NOMO-1 (cell line): Measurements from ENCODE around the gene ANGPTL2.
"Not testable (repeated sequence)": the region's sequence is repeated elsewhere in the genome, so short reads cannot be mapped to it uniquely, and the experiment has no call there.

Experiments used
- DNase-seq, 2 experiments: peaks; one replicate each; lab custom pipeline; 2025; ENCODE audit not compliant: unreplicated experiment in 2 of 2; lab: John Stamatoyannopoulos, UW

Gene ANGPTL2

DNA sequence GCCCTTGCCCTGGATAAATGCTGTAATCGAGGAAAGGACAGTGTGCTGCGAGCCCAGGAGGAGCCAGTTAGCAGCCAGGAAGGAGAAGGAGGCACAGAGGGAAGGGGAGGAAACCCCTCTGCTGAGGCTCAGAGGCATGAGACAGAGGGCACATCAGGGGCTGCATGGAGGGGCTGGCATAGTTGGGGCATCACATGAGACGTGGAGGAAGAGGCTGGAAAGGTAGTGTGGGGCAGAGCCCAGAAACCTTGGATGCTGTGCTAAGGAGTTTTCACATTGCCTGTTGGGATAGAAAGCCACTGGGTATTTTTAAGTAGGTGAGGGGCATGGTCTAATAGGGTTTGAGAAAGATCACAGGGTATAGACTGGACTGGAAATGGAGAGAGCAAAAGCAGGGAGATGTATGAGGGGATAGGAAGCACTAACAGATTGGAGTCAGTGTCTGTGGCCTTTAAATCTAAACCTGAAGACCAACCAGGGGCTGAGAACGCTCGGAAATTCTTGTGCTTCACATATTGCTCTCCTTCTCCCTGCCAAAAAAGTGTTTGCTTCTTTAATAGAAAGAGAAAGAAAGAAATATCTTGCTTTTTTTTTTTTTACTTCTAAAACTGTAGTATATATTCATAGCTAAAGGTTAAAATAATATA is 33.0 kb upstream of the ANGPTL2 start:
- no peak for DNase-seq

DNA sequence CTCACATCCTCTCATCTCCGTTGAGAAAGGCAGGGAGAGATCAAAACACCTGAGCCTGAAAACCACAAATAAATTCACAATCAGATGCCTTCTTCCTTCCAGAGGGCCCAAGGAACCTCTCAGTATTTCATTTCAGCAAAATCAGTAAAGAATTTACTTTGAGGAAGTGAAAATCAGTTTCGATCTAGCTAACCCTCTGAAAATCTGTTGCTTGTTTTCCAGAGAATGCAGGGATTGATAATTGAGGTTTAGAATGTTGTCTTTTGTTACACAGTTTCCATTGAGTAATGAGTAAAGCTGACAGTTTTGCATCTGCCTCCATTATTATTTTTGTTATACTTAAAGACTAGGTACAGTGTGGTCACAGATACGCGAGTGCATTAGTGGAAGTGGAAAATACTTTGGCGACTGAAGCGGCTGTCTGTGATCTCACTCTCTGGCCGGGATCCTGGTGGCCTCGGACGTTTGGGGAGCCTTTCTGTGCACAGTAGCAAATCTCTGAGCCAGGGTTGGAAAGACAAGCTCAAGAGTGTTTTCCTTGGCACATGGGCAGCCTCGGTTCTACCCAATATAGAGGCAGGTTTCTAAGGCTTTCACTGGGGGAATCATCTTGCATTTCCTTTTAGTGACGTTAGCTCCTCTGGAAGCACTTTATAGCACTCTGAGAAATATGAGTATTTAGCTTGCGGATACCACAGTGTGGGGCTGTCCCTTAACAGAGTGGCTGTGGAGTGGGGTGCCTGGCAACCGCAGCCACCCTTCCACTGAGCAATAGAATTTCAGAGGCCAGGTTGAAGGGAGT is 32.2 kb upstream of the ANGPTL2 start:
- DNase-seq: peak; percentile 35 to 69

DNA sequence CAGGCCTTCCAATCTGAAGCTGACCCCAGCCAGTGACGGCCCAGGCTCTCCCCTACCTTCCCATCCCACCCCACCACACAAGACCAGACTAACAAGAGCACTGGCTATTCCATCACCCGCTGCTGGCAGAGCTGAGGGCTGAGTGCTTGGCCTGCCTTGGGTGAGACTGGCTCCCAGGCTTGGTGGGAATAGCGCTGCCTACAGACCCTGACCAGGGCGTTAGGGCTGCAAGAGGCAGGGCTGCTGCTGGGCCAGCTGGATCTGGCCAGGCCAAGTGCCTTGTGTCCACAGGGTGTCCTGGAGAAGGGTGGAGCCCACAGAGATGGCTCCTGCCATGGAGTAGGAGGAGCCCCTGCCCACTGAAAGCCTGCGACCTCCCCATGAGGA is 31.6 kb upstream of the ANGPTL2 start:
- no peak for DNase-seq

DNA sequence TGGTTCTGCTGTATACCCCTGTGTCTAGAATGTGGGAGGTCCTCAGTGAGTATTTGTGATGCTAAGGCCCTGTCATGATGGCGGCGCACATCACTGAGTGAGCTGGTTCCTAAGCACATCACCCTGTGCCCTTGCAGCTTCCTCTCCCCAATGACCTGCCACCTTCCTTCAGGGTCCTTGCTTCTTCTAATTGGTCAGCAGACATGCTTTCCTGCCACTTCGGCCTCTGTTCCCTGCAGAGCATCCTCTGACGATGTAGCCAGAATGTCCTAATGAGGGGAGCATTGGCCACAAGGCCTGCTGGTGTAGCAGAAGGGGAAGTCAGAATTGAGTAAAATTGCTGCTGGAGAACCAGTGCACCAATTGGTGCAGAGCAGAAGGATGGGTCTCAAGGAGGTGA is 31.1 kb upstream of the ANGPTL2 start:
- peak in 1 of 2 experiments; percentile 33 for DNase-seq

DNA sequence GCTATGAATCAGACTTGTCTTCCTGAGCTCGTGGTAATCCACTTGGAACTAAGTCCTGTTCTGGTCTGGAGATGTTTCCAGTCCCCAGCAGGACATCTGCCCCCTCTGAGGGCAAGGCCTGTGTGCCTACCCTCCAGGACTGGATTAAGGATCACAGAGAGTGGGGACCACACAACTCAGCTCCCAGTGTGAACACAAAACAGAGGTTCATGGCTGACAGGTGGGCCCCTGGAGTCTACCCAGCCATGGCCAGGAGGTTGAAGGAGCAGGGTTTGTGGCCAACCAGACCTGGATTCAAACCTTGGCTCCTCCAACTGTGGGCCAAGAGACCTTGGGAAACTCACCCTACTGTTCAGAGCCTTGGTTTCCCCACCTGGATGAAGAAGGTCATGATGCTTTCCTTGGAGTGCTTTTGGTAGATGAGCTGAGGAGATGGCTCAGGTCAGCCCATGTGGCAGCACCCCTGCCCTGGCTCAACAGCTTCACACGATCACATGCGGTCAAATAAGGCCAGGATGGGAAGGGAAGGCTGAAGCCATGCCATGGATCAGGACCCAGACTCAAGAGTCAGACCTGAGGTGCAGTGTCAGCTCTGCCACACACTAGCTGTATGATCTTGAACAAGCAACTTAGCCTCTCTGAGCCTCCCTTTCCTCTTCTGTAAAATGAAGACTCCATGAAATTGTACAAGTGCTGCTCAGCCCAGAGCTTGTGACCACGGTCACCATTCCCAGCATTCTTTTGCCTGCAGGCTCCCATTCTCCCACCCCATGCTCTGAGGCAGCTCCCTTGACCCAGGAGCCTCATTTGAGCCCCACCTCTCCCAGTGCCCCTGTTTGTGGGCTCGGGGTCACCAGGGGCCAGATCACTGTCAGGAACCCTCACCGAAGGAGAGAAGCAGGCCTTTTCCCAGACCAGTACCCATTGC is 27.3 kb upstream of the ANGPTL2 start:
- no peak for DNase-seq

DNA sequence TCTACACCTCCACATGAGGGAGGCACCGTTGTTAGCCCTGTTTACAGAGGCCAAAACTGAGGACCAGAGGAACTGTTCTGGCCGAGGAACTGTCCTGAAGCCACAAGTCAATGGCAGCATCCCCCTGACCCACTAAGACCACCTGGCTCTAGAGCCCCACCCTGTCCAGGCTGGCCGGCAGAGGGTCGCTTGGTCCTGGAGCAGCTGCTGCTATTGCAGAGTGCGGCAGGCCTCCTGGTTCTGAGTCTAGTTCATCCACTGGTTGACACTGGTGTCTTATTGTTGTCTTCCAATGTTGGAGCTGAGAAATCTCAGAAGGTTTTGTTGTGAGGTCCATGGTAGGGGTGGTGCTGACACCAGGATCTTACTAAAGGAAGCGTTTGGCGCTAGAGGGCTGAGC is 26.6 kb upstream of the ANGPTL2 start:
- DNase-seq: no peak

DNA sequence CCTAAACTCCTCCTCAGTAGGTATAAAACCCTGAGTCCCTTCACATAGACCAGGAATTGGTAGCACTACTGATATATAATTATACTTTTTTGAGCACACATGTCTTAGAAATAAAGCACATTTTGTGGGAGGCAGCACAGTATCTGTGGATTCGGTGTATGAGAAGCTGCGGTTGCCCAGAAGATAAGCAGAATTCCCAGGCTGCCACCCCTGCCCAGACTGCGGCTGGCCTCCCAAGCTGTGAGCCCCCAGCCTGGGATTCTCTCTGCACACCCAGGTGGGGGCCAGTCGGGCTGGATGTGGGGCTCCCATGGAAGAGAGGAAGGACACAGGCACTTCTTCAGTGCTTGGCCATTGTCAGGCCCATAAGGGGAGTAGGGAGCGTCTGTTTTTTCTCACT is 25.6 kb upstream of the ANGPTL2 start:
- no peak for DNase-seq

DNA sequence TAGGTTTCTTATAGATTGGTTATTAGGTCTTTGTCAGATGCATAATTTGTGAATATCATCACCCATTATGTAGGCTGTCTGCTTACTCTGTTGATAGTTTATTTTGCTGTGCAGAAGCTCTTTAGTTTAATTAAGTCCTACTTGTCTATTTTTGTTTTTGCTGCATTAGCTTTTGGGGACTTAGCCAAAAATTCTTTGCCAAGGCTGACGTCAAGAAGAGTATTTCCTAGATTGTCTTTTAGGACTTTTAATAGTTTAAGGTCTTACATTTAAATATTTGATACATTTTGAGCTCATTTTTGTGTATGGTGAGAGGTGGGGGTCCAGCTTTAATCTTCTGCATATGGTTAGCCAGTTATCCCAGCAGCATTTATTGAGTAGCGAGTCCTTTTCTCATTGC is 24.8 kb upstream of the ANGPTL2 start:
- DNase-seq: no peak

DNA sequence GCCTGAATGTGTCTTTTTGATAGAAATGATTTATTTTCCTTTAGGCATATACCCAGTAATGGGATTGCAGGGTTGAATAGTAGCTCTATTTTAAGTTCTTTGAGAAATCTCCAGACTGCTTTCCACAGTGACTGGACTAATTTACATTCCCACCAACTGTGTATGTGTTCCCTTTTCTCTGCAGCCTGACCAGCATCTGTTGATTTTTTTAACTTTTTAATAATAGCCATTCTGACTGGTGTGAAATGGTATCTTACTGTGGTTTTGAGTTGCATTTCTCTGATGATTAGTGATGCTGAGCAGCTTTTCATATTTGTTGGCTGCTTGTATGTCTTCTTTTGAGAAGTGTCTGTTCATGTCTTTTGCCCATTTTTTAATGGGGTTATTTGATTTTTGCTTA is 24.4 kb upstream of the ANGPTL2 start:
- DNase-seq: not testable (repeated sequence)

DNA sequence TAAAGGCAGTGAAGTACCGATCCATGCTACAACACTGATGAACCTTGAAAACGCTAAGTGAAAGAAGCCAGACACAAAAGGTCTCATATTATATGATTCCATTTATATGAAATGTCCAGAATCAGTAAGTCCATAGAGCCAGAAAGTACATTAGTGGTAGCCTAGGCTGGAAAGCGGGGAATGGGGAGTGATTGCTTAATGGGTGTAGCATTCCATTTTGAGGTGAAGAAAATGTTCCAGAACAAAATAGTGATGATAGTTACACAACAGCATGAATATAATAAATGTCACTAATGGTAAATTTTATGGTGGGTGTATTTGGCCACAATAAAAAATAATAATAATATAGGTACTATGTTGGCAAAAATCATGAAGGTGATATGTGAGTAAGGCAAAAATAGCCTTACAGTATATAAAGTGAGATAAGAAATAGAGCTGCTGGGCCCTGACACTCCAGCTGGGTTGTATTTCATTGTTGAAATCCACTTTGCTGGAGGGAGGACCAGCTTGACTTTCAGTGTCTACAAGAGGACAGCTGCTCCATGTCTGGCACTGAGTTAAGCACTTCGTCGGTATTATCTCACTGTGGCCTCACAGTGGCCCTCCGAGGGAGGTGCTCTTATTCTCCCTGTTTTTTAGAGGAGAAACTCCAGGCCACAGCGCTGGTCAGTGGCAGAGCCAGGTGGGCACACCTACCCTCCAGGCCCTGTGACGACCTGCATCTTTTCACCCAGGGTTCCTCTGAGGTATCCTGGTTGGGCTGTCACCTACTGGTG is 22.4 kb upstream of the ANGPTL2 start:
- no peak for DNase-seq

DNA sequence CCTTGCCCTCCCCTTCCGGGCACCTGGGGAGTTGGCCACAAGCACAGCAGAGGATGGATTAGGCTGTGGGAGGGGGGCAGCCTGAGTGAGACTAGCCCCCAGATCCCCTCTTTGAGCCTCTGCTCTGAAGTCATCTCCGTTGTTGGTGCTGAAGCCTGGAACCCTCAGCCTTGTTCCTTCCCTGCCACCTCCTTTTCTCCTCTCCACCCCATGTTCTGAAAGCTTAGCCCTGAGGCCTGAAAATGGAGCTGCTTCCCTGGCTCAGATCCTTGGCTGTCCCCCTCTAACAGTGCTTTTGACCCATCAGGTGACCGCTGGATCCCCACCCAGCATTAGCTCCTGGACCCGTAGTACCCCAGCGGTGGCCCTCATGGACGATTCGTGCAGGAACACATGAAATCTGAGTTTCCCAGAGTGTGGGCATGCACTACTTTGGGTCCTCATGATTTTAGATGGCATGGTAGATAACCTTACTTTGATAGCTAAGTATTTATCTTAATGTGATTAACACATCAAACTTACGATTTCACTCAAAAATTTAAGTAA is 21.6 kb upstream of the ANGPTL2 start:
- DNase-seq: no peak

DNA sequence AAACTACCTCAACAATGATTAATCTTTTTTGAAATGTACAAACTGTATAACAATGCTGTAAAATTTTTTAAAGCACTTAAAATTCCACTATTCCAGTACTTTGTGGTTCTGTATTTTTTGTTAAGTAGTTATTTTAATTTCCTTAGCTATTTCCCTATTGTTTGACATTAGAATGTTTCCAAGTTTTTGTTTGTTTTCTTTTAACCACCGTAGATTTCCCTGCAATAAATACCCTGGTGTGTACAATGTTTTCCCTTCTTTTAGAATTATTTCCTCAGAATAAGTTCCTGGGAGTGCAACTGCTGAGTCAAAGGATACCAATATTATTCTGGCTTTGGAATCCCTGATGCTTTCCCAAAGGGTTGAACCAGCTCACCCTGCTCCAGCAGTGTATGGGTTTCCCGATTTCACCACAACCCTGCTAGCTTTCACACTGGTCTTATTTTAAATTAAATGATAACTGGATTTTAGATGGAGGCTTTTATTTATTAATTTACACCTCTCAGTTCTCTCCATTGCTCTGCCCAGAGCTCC is 20.6 kb upstream of the ANGPTL2 start:
- DNase-seq: no peak

DNA sequence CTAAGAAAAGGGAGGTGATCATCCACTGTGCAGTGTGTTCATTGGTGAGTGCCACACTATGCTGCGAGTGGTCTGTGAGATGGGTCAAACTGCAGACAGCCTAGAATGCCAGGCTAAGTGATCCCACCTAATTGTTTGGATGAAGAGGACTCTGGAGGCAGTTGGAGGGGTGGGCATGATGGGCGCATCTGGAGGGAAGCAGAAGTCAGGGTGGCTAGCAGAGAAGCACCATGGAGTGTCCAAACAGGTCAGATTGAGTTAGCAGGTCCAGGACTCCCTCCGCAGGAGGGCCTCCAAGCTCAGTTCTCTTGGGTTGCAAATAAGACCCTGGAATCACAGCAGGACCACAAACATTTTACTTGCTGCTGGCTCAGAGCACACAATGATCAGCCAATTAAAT is 19.9 kb upstream of the ANGPTL2 start:
- DNase-seq: no peak

DNA sequence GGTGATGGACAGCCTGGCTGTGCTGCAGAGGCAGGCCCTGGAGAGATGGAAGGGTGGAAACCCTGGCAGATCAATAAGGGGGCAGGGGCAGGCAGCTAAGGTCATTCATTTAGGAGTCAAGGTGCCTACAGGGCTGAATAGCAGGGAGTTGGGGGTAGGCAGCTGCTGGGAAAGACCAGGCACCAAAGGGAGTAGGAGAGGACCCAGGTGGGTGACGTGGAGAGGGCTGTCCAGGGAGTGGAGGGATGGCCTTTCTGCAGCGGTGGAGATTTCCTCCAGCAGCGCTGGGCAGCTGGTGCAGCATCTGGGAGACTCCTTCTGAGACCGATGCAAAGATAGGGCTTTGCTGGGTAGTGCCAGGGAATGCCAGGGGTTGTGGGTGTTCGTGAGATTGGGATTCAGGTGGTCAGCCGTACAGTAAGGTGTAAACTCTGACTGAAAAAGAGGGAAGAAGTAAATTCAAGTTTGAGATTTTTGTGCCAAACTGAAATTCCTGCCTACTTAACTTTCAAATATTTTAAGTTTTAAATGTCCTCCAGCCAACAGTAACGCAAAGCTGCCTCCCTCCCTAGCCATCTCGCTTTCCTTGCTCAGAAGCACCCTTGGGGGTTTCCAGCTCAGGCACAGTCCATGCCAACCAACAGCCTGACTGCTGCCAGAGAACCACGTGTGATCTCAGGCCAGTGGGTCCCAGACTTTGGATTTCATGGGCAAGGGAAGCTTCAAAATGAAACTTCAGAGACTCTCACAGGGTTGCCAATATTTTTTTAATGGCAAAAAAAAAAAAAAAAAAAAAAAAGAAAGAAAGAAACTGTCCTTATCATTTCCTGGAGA is 18.6 kb upstream of the ANGPTL2 start:
- no peak for DNase-seq

DNA sequence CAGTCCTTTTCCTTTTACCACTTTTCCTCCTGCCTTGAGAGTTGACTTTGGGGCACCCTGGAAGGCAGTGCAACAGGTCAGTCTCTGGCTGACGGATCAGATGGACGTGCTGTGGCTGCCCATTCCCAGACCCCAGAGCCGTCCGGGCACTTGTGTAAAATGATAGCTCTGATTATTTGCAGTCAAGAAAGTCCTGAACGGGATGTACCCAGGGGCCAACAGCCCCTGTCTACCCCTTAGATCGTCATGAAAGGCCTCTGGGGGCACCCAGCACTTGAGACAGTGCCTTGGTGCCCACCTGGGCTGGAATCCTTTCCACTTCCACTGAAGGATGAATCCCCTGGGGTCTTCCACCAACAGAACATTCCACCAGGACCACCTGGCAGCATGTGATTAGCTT is 17.7 kb upstream of the ANGPTL2 start:
- DNase-seq: no peak

DNA sequence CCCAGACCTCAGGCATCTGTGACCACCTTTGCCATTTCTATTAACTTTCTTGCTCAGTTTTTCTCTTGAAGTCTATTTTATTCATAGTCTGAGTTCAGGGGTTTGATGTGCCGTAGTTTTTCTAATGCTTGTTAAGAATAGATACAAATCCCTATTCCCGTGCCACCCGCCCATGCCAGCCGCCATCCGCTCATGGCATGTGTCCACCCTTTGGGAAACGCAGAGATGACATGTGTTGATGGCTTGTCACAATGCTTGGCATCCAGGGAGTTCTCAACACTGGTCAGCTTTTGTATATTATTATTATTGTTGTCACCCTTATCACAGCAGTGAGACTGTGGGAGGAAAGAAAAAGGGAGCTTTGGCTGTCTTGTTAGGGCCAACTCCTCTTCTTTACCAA is 17.3 kb upstream of the ANGPTL2 start:
- no peak for DNase-seq

DNA sequence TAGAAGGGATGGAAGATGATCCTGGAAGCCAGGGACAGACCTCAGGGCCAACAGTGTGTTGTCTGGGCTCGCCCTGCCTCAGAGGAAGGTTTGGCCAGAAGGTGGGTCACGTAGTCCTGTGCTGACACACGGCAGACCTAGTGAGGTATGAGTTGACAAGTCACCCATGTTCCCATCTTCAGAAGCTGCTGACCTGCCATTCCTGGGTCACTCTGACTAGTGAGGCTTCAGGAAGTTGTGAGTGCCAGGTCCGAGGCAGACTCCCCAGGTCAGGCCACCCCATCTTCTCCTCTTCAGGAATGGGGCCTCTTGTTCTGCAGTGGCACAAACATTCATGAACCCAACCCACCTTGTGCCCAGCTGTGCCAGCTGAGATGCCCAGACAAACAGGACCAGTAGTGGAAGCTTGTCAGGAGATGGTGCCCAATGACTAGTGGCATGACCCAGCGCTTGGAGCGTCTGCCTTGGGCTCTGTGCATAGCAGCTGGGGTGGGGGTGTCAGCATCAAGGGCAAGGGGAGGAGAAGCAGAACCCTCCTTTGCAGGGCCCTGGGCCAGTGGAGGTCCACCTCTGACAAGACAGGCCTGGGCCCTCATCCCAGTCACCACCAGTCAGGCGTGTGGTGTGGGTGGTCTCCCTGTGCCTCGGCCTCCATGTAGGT is 16.8 kb upstream of the ANGPTL2 start:
- DNase-seq: no peak

DNA sequence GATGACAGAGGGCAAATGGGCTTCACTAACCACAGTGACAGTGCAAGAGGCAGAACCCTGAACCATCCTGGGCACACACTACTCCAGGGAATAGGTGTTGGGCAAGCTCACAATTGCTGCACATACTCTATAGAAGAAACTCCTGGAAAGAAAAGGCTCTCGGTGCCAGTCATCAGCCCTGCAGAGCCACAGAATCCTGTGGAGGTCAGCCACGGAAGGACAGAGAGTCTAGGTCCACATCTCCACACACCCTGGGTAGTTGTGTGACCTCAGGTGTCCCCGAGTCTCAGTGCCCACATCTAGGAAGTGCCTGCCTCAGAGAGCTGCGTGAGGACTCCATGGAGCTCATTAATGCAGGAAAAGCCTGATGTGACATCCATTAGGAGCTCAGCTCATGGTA is 16.0 kb upstream of the ANGPTL2 start:
- no peak for DNase-seq
